Left lung (tissue), 10 donors: ENCODE data around the gene APIP. TPM values are rescaled to one million over a fixed set of nuclear protein-coding genes. Genes with fewer than 3 reads are reported as not detected.

Experiments
- ATAC-seq: fragments of 200-7000 bp; cut with Tn5 transposase; one replicate; pipeline ENCODE4 v1.9.1; 2020; ENCODE audit warnings: moderate library complexity
- DNase-seq, 4 donors: peaks; one replicate each; pipeline ENCODE4 v3.0.0-alpha.2; 2013 to 2020
- H3K27ac ChIP-seq, 2 donors: fragments of 200-600 bp; sonication (generic) in 1 of 2; one replicate each; pipeline versions ENCODE4 v1.5.0 to v1.8.0; 2020 to 2021
- H3K27me3 ChIP-seq, 2 donors: fragments of 200-600 bp; sonication (generic) in 1 of 2; one replicate each; pipeline versions ENCODE4 v1.5.0 to v1.8.0; 2020 to 2021
- H3K36me3 ChIP-seq, 2 donors: fragments of 200-600 bp; sonication (generic) in 1 of 2; one replicate each; pipeline versions ENCODE4 v1.5.0 to v1.8.0; 2020 to 2021
- H3K4me1 ChIP-seq, 2 donors: fragments of 200-600 bp; one replicate each; pipeline ENCODE4 v1.8.0; 2021
- H3K4me3 ChIP-seq, 2 donors: fragments of 200-600 bp; sonication (generic) in 1 of 2; one replicate each; pipeline versions ENCODE4 v1.5.0 to v1.8.0; 2020 to 2021; ENCODE audit warnings: mild to moderate bottlenecking in 1 of 2
- H3K9me3 ChIP-seq, 2 donors: fragments of 200-600 bp; sonication (generic) in 1 of 2; one replicate each; pipeline versions ENCODE4 v1.5.0 to v1.8.0; 2020 to 2021
- CTCF ChIP-seq, 2 donors: fragments of 200-600 bp; sonication (generic) in 1 of 2; IDR thresholded peaks; one replicate each; pipeline versions ENCODE4 v1.5.0 to v1.8.0; 2021; ENCODE audit warnings: antibody characterized with exemption in 2 of 2
- intact Hi-C, 2 donors: fragments of 100-400 bp; cut with DNase I; formaldehyde crosslinking; loops; one replicate each; pipeline versions ENCODE4 v1.11.2 to v1.14.2; 2022
- polyA plus RNA-seq, 6 donors: library from polyadenylated mRNA; unstranded; fragments of 120-200 nt; gene quantifications; one replicate each; pipeline ENCODE4 v1.2.1, GENCODE V29; 2013; ENCODE audit not compliant: insufficient read length in 6 of 6
- total RNA-seq, 2 donors: library from RNA; stranded (reverse); fragmentation: NEBNext Ultra II Directional; extraction: Animal tissue kit (Norgen Biotek cat#: 25700); gene quantifications; one replicate each; pipeline ENCODE4 v1.2.1, GENCODE V29; 2021
- donor health status: DM: no; HTN: yes; CAD: no.
- donor health status: DM: no; HTN: no; CAD: no.

The APIP gene
- total and polyA plus RNA-seq, 8 donors, result 26.4 to 50.4 (median 35.4) TPM

GRCh38 chr11:34891611-34892010, 24.6 kb downstream of the APIP start:
- Histone ChIP-seq H3K4me1 (no peaks in the 10 kb centered on the region), H3K27me3 (no peaks in the 10 kb centered on the region), H3K9me3 (peaks cover 0 to 5% of the 10 kb centered on the region in 2 donors), H3K4me3 (no peak overlapping the region), H3K36me3 (peaks cover 0 to 8% of the 10 kb centered on the region in 2 donors), H3K27ac (no peak overlapping the region)
- no peak for TF ChIP-seq CTCF (IDR thresholded peaks at IDR 0.05)
- no peak for ATAC-seq
- DNase-seq, result no peak
- intact Hi-C loops, result loop anchor here in 1 of 2 donors (5.0 kb wide), 1 partner anchor 304 kb away; no protein-coding TSS in a partner anchor

GRCh38 chr11:34890812-34891211, 25.4 kb downstream of the APIP start:
- no peaks in the 10 kb centered on the region for H3K9me3 ChIP-seq
- DNase-seq (peak in 1 of 4 donors; percentile 49), ATAC-seq (peak; percentile 85)
- TF ChIP-seq CTCF (IDR thresholded peaks at IDR 0.05), result peak; percentile 17 to 50
- H3K36me3 ChIP-seq, result peaks cover 0 to 12% of the 10 kb centered on the region in 2 donors
- no peaks in the 10 kb centered on the region for H3K4me1 ChIP-seq
- no peak overlapping the region for H3K27ac ChIP-seq
- H3K4me3 ChIP-seq, result no peak overlapping the region
- intact Hi-C loops, result loop anchor here in 1 of 2 donors (5.0 kb wide), 1 partner anchor 304 kb away; no protein-coding TSS in a partner anchor
- H3K27me3 ChIP-seq, result no peaks in the 10 kb centered on the region

GRCh38 chr11:34890089-34890488, 26.1 kb downstream of the APIP start:
- TF ChIP-seq CTCF (IDR thresholded peaks at IDR 0.05), result no peak
- Histone ChIP-seq H3K4me1 (no peaks in the 10 kb centered on the region), H3K27me3 (no peaks in the 10 kb centered on the region), H3K27ac (no peak overlapping the region), H3K4me3 (no peak overlapping the region), H3K36me3 (peaks cover 0 to 14% of the 10 kb centered on the region in 2 donors), H3K9me3 (no peaks in the 10 kb centered on the region)
- ATAC-seq, result peak; percentile 63
- intact Hi-C loops, result loop anchor here in 1 of 2 donors (5.0 kb wide), 1 partner anchor 303 kb away; no protein-coding TSS in a partner anchor
- no peak for DNase-seq

- Histone ChIP-seq H3K27me3 (no peaks in the 10 kb centered on the region), H3K4me3 (no peak overlapping the region), H3K9me3 (no peaks in the 10 kb centered on the region), H3K27ac (no peak overlapping the region), H3K4me1 (no peaks in the 10 kb centered on the region), H3K36me3 (peaks cover 0 to 25% of the 10 kb centered on the region in 2 donors)
- intact Hi-C loops, result no loop called here
- no peak for DNase-seq
- TF ChIP-seq CTCF (IDR thresholded peaks at IDR 0.05), result no peak
- peak; percentile 35 for ATAC-seq
Measured at GRCh38 chr11:34887260-34887659, 28.9 kb downstream of the APIP start.

GRCh38 chr11:34886609-34887008, 29.6 kb downstream of the APIP start:
- Histone ChIP-seq H3K4me3 (no peak overlapping the region), H3K36me3 (peaks cover 0 to 32% of the 10 kb centered on the region in 2 donors), H3K9me3 (no peaks in the 10 kb centered on the region), H3K27me3 (no peaks in the 10 kb centered on the region), H3K27ac (no peak overlapping the region), H3K4me1 (no peaks in the 10 kb centered on the region)
- ATAC-seq (peak; percentile 21), DNase-seq (peak in 1 of 4 donors; percentile 14)
- intact Hi-C loops, result no loop called here
- no peak for TF ChIP-seq CTCF (IDR thresholded peaks at IDR 0.05)
